ENCODE data around the gene C3orf20.

Gene C3orf20

GRCh38 chr3:14803981-14804834, 129.3 kb downstream of the C3orf20 start:
- Histone ChIP-seq H3K4me1 (no peaks in the 10 kb centered on the region), H3K27ac (no peak overlapping the region), H3K36me3 (no peaks in the 10 kb centered on the region), H3K4me3 (no peak overlapping the region), H3K27me3 (peaks cover 0 to 19% of the 10 kb centered on the region in 2 donors), H3K9me3 (no peaks in the 10 kb centered on the region)
- intact Hi-C loops (cut with DNase I; ENCODE audit: low total_unique reads): no loop called here
- TF ChIP-seq CTCF (IDR thresholded peaks at IDR 0.05): no peak
- peak in 1 of 2 donors; percentile 46 for DNase-seq

- H3K9me3 ChIP-seq: no peaks in the 10 kb centered on the region
- no peak overlapping the region for H3K4me3 ChIP-seq
- no peaks in the 10 kb centered on the region for H3K36me3 ChIP-seq
- H3K27ac ChIP-seq: no peak overlapping the region
- no peak for DNase-seq
- H3K4me1 ChIP-seq: peaks cover 0 to 6% (median 0%) of the 10 kb centered on the region in 4 donors
- no peak for TF ChIP-seq CTCF (IDR thresholded peaks at IDR 0.05)
- peaks cover 0 to 27% of the 10 kb centered on the region in 2 donors for H3K27me3 ChIP-seq
- intact Hi-C loops (cut with DNase I; ENCODE audit: low total_unique reads): no loop called here
Observed at GRCh38 chr3:14804835-14805780, 130.2 kb downstream of the C3orf20 start.

- no peak for TF ChIP-seq CTCF (IDR thresholded peaks at IDR 0.05)
- Histone ChIP-seq H3K4me3 (no peak overlapping the region), H3K27me3 (peaks cover 0 to 33% of the 10 kb centered on the region in 2 donors), H3K36me3 (no peaks in the 10 kb centered on the region), H3K27ac (no peak overlapping the region), H3K4me1 (peaks cover 0 to 12% (median 3%) of the 10 kb centered on the region in 4 donors), H3K9me3 (no peaks in the 10 kb centered on the region)
- intact Hi-C loops (cut with DNase I; ENCODE audit: low total_unique reads): no loop called here
- no peak for DNase-seq
Observed at GRCh38 chr3:14805961-14806537, 131.1 kb downstream of the C3orf20 start.

- Histone ChIP-seq H3K36me3 (no peaks in the 10 kb centered on the region), H3K4me1 (peaks cover 0 to 16% (median 5%) of the 10 kb centered on the region in 4 donors), H3K4me3 (no peak overlapping the region), H3K27ac (no peak overlapping the region), H3K27me3 (peaks cover 0 to 39% of the 10 kb centered on the region in 2 donors), H3K9me3 (no peaks in the 10 kb centered on the region)
- peak in 1 of 2 donors; percentile 35 for DNase-seq
- intact Hi-C loops (cut with DNase I; ENCODE audit: low total_unique reads): no loop called here
- TF ChIP-seq CTCF (IDR thresholded peaks at IDR 0.05): no peak
Observed at GRCh38 chr3:14806641-14807263, 131.8 kb downstream of the C3orf20 start.

- H3K27me3 ChIP-seq: peaks cover 0 to 44% of the 10 kb centered on the region in 2 donors
- no peak for DNase-seq
- no peaks in the 10 kb centered on the region for H3K9me3 ChIP-seq
- TF ChIP-seq CTCF (IDR thresholded peaks at IDR 0.05): no peak
- no peaks in the 10 kb centered on the region for H3K36me3 ChIP-seq
- peaks cover 0 to 16% (median 5%) of the 10 kb centered on the region in 4 donors for H3K4me1 ChIP-seq
- no peak overlapping the region for H3K27ac ChIP-seq
- no peak overlapping the region for H3K4me3 ChIP-seq
- intact Hi-C loops (cut with DNase I; ENCODE audit: low total_unique reads): no loop called here
Observed at GRCh38 chr3:14808025-14808424, 133.1 kb downstream of the C3orf20 start.

All from tibial artery (tissue), 4 donors.